Neural progenitor cell (in vitro differentiated cells): ENCODE results near the gene EDAR.

ENCODE experiments used
- CTCF ChIP-seq: fragments of 200-600 bp; sonication (generic); IDR thresholded peaks from 2 replicates; pipeline ENCODE4 v1.5.1; 2017; ENCODE audit warnings: antibody characterized with exemption, mild to moderate bottlenecking
- EZH2 ChIP-seq: fragments of 200-600 bp; sonication (generic); IDR thresholded peaks from 2 replicates; pipeline ENCODE4 v1.6.1; 2017; ENCODE audit warnings: antibody characterized with exemption, mild to moderate bottlenecking, moderate library complexity

- TF ChIP-seq CTCF (no peak), EZH2 (no peak)
Measured at GRCh38 chr2:108965540-108966289, 23.3 kb downstream of the EDAR start.
